B cell (primary cell): ENCODE measurements around the gene NFYC.

Experiments
- CTCF ChIP-seq: fragments of 200-600 bp; IDR thresholded peaks from one replicate; pipeline ENCODE4 v1.8.0; 2022; ENCODE audit warnings: antibody characterized with exemption, mild to moderate bottlenecking
- EZH2 ChIP-seq: IDR thresholded peaks from 2 replicates; pipeline ENCODE4 v1.6.1; 2012; ENCODE audit warnings: borderline replicate concordance, low read depth, mild to moderate bottlenecking, moderate library complexity, low read length; ENCODE audit not compliant: insufficient read depth, poor library complexity, severe bottlenecking

- TF ChIP-seq CTCF (no peak), EZH2 (no peak)
Measured at GRCh38 chr1:40818264-40818961, 126.9 kb downstream of the NFYC start.
